OCI-LY7 (cell line): ENCODE data around the gene PEX11G.

Experiments
- CTCF ChIP-seq: fragments of 200-600 bp; sonication (generic); conservative IDR thresholded peaks from 2 replicates; pipeline ENCODE4 v1.5.1; 2014; ENCODE audit warnings: mild to moderate bottlenecking, antibody characterized with exemption, low read length, moderate library complexity, mixed read lengths
- EZH2phosphoT487 ChIP-seq: fragments of 200-600 bp; sonication (generic); IDR thresholded peaks from 2 replicates; pipeline ENCODE4 v1.6.1; 2018; ENCODE audit warnings: low read depth, borderline replicate concordance, mild to moderate bottlenecking, mixed run types, antibody characterized with exemption, low read length, moderate library complexity, mixed read lengths

- TF ChIP-seq CTCF (no peak), EZH2phosphoT487 (no peak)
Observed at GRCh38 chr19:7441468-7442146, 47.2 kb downstream of the PEX11G start.
